Measurements from ENCODE around the gene TMEM41A. TPM values are rescaled to one million over a fixed set of nuclear protein-coding genes. Genes with fewer than 3 reads are reported as not detected.
"Not testable (repeated sequence)": the region's sequence is repeated elsewhere in the genome, so short reads cannot be mapped to it uniquely, and the experiment has no call there.

Gene TMEM41A
- total RNA-seq, 2 experiments from 2014 or later = 20.9 to 23.7 TPM

DNA sequence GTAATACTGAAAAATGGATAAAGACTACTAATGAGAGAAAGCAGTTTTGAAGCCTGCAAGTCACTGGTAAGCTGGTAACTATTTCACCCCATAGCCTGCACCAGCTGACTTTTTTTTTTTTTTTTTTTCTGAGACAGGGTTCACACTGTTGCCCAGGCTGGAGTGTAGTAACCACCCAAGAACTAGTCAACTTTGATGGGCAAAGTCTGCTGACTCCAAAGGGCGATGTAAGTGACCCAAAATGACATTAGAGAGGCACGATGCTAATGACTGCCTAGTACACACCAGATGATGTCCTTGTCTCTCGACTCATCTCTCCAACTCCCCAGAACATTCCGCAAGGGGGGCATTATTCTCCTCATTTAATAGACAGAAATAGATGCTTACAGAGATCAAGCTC lies 12.9 kb upstream of the TMEM41A start:
- no peaks in the 10 kb centered on the region for H3K36me3 Mint-ChIP-seq
- peaks cover 10% of the 10 kb centered on the region for H3K27me3 Mint-ChIP-seq
- no peak overlapping the region for H3K4me3 Mint-ChIP-seq
- ATAC-seq (ENCODE audit: low read depth) = no peak
- no peak for DNase-seq
- H3K4me1 Mint-ChIP-seq = no peaks in the 10 kb centered on the region
- POLR2A ChIA-PET = no interaction called here
- H3K9me3 Mint-ChIP-seq = no peaks in the 10 kb centered on the region
- no peak overlapping the region for H3K27ac Mint-ChIP-seq

DNA sequence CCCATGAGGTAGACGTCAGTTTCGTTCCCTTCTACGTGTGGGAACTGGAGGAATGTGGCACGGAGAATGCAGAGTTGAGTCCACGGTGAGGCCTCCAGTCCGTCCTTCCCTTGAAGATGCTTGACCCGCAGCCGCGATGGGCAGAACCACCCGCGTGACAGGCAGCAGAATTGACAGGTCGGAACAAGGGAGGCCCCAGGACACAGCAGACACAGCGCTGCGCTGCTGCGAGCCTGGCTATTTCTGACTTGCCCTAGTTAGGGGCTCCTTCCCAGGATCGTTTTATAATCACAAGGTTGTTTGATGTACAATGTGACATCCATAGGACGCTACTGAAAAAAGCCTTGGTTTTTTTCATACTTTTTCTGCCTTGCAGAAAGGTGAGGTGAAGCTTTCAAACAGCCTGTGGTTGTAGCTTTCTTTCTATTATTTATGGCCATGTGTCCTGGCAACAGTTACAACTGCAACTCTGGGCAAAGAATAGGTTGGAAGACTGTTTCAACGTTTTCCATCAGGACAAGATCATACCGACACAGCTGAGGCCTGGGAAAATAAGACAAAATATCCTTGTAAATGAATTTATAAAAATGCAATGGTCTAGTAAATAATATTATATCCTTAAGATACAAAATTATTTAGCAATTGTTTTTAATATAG lies 9.6 kb upstream of the TMEM41A start:
- Mint-ChIP-seq H3K4me3 (no peak overlapping the region), H3K27ac (no peak overlapping the region), H3K36me3 (no peaks in the 10 kb centered on the region), H3K9me3 (no peaks in the 10 kb centered on the region), H3K4me1 (no peaks in the 10 kb centered on the region), H3K27me3 (peaks cover 7% of the 10 kb centered on the region)
- POLR2A ChIA-PET = no interaction called here
- DNase-seq (no peak), ATAC-seq (ENCODE audit: low read depth) (no peak)

DNA sequence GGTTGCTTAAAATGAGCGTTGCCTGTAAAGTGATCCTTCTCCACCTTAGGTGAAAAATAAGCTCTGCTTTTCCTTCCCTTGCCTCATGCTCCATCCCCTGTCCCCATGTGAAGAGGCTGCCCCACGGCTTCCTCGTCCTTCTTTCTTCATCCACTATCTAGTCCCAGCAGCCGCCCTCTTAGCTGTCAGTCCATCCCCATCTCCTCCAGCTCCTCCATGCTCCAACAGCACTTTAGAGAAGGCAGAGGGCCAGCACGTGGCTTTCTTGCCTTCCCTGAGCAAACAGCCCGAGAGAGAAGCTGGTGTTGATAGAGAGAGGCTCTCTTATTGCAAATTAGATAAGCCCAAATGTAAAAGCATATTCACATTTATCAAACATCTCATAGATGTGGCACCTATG lies 9.0 kb upstream of the TMEM41A start:
- no peak overlapping the region for H3K4me3 Mint-ChIP-seq
- peaks cover 3% of the 10 kb centered on the region for H3K27me3 Mint-ChIP-seq
- H3K9me3 Mint-ChIP-seq = no peaks in the 10 kb centered on the region
- DNase-seq (no peak), ATAC-seq (ENCODE audit: low read depth) (no peak)
- no peaks in the 10 kb centered on the region for H3K4me1 Mint-ChIP-seq
- H3K27ac Mint-ChIP-seq = no peak overlapping the region
- POLR2A ChIA-PET = no interaction called here
- no peaks in the 10 kb centered on the region for H3K36me3 Mint-ChIP-seq

DNA sequence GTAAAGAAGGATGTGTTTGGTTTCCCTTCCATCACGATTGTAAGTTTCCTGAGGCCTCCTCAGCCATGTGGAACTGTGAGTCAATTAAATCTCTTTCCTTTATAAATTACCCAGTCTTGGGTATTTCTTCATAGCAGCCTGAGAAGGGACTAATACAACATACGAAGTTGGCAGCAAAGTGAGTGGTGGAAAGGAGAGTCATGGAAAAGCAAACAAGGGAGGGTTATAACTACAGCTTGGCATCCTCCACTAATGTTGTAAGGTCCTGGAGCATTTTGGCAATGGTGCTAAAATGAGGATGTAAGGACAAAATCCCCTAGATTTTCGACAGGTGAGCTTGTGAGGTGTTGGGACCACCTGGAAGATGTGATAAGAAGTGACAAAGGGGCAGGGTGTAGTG lies 5.8 kb upstream of the TMEM41A start:
- Mint-ChIP-seq H3K4me1 (no peaks in the 10 kb centered on the region), H3K27me3 (no peaks in the 10 kb centered on the region), H3K9me3 (no peaks in the 10 kb centered on the region), H3K27ac (no peak overlapping the region), H3K36me3 (no peaks in the 10 kb centered on the region), H3K4me3 (no peak overlapping the region)
- POLR2A ChIA-PET = no interaction called here
- DNase-seq (no peak), ATAC-seq (ENCODE audit: low read depth) (no peak)

DNA sequence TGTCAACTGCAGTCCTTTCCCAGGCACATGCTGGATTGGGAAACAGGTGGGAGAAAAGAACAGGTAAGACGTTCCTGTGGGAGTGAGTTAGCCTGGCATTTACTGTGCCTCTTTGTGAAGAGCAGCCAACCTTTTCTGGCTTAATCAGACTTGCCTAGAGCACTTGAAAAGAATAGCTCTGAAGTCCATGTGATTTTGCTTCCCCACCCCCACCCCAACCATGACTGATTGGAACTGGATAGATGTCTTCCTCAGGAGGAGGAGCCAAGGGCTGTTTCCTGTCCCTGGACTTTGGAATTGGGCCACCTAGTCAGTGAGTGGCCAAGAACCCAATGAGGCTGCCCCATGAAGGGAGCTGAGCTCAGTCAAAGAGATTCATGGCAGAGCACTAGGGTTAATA lies 4.7 kb upstream of the TMEM41A start:
- H3K4me1 Mint-ChIP-seq = peaks cover 1% of the 10 kb centered on the region
- POLR2A ChIA-PET = no interaction called here

DNA sequence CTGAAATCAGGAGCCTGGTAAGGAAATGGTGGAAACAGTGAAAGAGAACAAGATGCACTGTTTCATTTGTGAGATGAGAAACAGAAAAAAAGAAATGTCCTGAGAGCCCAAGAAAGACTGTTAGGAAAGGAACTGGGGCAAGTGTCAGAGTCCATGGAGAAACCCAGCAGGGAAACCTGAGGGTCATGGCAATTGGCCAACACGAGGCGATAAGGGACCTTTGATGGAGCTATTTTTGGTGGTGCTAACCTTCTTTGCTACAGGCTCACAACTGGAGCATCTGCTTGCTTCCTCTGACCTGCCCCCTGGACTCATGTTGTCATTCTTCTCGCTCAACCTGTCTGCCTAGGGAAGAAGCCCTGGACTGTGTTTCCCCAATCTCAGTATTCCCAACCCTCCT lies 4.2 kb upstream of the TMEM41A start:
- H3K4me3 Mint-ChIP-seq = no peak overlapping the region
- H3K27me3 Mint-ChIP-seq = no peaks in the 10 kb centered on the region
- DNase-seq (no peak), ATAC-seq (ENCODE audit: low read depth) (no peak)
- H3K36me3 Mint-ChIP-seq = no peaks in the 10 kb centered on the region
- no peaks in the 10 kb centered on the region for H3K9me3 Mint-ChIP-seq
- POLR2A ChIA-PET = no interaction called here
- H3K27ac Mint-ChIP-seq = no peak overlapping the region
- H3K4me1 Mint-ChIP-seq = peaks cover 1% of the 10 kb centered on the region

More for the DNA sequence above, 4.7 kb upstream of the TMEM41A start:
- no peak overlapping the region for H3K27ac Mint-ChIP-seq
- no peak for ATAC-seq (ENCODE audit: low read depth)
- H3K9me3 Mint-ChIP-seq = no peaks in the 10 kb centered on the region
- H3K27me3 Mint-ChIP-seq = no peaks in the 10 kb centered on the region
- H3K4me3 Mint-ChIP-seq = no peak overlapping the region
- no peaks in the 10 kb centered on the region for H3K36me3 Mint-ChIP-seq
- no peak for DNase-seq

DNA sequence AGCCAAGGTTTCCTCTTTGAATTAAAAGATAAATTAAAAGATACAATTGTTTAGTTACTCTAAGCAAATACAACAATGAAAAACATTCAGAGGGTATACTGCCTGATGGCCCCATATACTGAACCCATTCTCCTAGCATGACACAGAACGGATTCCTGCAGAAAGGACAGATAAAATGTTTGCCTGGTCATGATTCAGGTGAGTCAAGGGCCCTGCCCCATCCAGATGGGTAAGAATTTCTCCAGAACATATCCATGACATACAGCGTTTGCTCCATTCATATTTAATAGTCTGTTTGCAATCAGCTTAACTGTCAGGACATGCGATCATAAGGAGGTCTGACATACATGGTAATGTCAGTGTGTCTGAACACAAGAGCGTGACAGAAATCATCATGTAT lies 8.6 kb downstream of the TMEM41A start:
- Mint-ChIP-seq H3K4me1 (peaks cover 10% of the 10 kb centered on the region), H3K36me3 (peaks cover 23% of the 10 kb centered on the region), H3K4me3 (no peak overlapping the region), H3K27me3 (no peaks in the 10 kb centered on the region), H3K9me3 (no peaks in the 10 kb centered on the region), H3K27ac (no peak overlapping the region)
- ATAC-seq (ENCODE audit: low read depth) (no peak), DNase-seq (no peak)
- POLR2A ChIA-PET = no interaction called here

DNA sequence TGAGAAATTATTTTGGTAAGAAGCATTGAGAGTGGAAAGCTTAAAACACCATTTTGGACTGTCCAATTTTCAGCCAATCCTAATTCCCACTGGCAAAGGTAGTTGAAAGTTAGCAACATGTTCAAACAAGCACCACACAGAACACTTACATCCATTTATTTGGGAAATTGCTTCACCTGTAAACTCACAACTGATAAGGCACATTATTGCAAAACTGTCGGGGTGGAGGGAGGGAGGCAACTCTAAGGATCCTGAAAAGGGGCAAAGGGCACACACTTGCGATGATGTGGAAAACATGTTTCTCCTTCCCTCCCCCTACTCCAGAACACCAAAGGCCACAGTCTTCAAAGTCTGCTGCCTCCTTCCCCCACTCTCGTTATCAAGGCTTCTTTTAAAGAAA lies 9.4 kb downstream of the TMEM41A start:
- H3K4me1 Mint-ChIP-seq = peaks cover 10% of the 10 kb centered on the region
- H3K27me3 Mint-ChIP-seq = no peaks in the 10 kb centered on the region
- peaks cover 23% of the 10 kb centered on the region for H3K36me3 Mint-ChIP-seq
- POLR2A ChIA-PET = no interaction called here
- ATAC-seq (ENCODE audit: low read depth) (no peak), DNase-seq (no peak)
- no peak overlapping the region for H3K27ac Mint-ChIP-seq
- H3K4me3 Mint-ChIP-seq = no peak overlapping the region
- no peaks in the 10 kb centered on the region for H3K9me3 Mint-ChIP-seq

DNA sequence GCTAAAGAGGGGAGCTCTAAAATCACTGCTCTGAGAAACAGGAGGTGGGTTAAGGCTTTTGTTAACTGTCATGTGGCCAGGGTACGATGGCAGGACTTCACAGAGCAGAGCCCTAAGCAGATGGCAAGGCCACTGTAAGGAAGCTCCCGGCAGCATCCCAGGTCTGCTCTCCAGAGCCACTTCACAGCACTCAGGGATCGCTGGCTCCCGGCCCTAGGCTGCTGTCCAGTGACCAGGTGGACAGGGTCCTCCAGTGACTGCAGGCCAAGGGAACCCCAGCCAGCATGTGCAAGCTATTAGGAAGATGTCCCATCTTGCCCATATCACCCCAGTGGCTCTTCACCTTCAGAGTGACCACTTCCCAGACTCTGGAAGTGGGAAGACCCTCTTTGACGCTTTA lies 10.4 kb downstream of the TMEM41A start:
- no peaks in the 10 kb centered on the region for H3K27me3 Mint-ChIP-seq
- POLR2A ChIA-PET = no interaction called here
- H3K36me3 Mint-ChIP-seq = peaks cover 23% of the 10 kb centered on the region
- DNase-seq (no peak), ATAC-seq (ENCODE audit: low read depth) (no peak)
- H3K4me1 Mint-ChIP-seq = peaks cover 8% of the 10 kb centered on the region
- no peak overlapping the region for H3K4me3 Mint-ChIP-seq
- no peak overlapping the region for H3K27ac Mint-ChIP-seq
- no peaks in the 10 kb centered on the region for H3K9me3 Mint-ChIP-seq

DNA sequence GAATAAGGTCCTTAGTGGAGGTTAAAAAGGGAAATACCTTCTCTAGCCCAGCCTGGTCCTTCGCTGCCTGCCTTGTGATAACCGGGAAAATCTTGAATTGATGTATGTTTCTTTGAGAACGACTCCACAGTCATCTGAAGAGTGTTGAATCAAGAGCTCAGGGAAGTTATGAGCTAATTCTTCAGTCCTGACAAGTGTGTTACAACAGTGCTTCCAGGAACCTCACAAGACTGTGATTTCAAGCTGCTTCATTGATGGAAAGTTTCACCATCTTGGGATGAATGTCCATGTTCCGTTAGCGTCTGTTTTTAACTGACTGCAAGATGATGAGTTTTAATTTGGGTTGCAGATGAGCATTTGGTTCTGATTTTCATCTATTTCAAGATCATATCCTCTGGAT lies 12.4 kb downstream of the TMEM41A start:
- peaks cover 12% of the 10 kb centered on the region for H3K4me1 Mint-ChIP-seq
- peaks cover 38% of the 10 kb centered on the region for H3K36me3 Mint-ChIP-seq
- no peak overlapping the region for H3K27ac Mint-ChIP-seq
- POLR2A ChIA-PET = no interaction called here
- no peak overlapping the region for H3K4me3 Mint-ChIP-seq
- ATAC-seq (ENCODE audit: low read depth) = no peak
- H3K27me3 Mint-ChIP-seq = no peaks in the 10 kb centered on the region
- H3K9me3 Mint-ChIP-seq = peaks cover 11% of the 10 kb centered on the region
- no peak for DNase-seq

DNA sequence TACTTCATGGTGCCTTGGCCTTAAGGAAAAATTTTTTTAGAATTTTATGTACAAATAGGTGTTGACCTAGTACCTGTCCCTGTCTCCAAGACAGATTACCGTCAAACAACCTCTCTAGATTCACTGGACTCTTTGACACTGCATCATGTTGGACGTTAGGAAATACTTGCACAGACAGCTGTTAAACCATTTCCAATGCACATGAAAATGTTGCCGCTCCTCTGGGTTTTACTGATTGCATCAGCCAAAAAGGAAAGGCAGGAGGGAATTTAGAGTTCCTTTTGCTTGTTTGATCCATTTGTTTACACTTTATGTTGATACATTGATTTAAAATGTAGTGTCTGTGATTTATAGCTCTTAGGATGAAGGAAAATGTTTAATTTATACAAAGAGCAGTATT lies 14.5 kb downstream of the TMEM41A start:
- Mint-ChIP-seq H3K4me3 (no peak overlapping the region), H3K4me1 (peaks cover 12% of the 10 kb centered on the region), H3K9me3 (peaks cover 14% of the 10 kb centered on the region), H3K27ac (no peak overlapping the region), H3K27me3 (no peaks in the 10 kb centered on the region), H3K36me3 (peaks cover 40% of the 10 kb centered on the region)
- no peak for DNase-seq
- no peak for ATAC-seq (ENCODE audit: low read depth)
- POLR2A ChIA-PET = no interaction called here

DNA sequence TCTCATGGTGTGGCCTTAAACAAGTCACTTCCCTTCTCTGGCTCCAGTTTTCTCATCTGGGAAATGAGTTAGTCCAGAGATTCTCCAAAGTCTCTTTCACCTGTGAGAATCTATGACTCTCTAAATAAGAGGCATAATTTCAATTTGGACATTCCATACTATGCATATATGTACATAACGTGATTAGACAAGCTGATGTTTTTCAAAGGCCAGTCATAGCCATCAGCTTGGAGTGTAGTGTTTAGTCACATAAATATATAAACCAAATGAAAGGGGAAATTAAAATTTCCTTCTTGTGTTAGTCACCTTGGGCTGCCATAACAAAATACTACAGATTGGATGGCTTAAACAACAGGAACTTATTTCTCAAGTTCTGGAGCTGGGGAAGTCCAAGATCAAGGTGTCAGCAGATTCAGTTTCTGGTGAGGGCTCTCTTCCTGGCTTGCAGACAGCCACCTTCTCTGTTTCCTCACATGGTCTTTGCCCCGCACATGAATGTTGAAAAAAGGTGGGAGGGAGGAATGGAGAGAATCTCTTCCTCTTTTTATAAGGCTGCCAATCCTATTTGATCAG lies 19.4 kb downstream of the TMEM41A start:
- no peaks in the 10 kb centered on the region for H3K27me3 Mint-ChIP-seq
- H3K9me3 Mint-ChIP-seq = peaks cover 14% of the 10 kb centered on the region
- no peak overlapping the region for H3K27ac Mint-ChIP-seq
- no peak for DNase-seq
- H3K4me1 Mint-ChIP-seq = peaks cover 10% of the 10 kb centered on the region
- no peak overlapping the region for H3K4me3 Mint-ChIP-seq
- no peak for ATAC-seq (ENCODE audit: low read depth)
- POLR2A ChIA-PET = no interaction called here
- H3K36me3 Mint-ChIP-seq = peaks cover 29% of the 10 kb centered on the region

DNA sequence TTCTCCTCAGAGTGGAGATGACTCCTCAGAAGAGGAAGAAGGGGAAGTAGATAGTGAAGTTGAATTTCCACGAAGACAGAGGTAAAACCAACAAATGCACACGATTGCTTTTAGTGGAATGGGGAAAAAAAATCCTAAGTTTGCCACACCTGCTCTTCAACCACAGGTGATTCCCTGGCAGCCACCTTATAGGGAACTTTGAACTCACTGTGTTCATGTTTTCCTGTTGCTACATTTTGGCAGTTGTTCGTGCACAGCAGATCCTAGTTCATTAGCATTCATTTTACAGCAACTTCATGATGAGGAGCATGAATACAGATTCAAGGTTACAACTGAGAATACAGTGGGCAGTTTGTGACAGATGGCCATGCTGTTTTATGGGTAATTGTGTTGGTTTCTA lies 21.5 kb downstream of the TMEM41A start:
- no peaks in the 10 kb centered on the region for H3K4me1 Mint-ChIP-seq
- no peaks in the 10 kb centered on the region for H3K27me3 Mint-ChIP-seq
- no peak overlapping the region for H3K4me3 Mint-ChIP-seq
- no peak overlapping the region for H3K27ac Mint-ChIP-seq
- POLR2A ChIA-PET = no interaction called here
- DNase-seq = no peak
- H3K36me3 Mint-ChIP-seq = peaks cover 20% of the 10 kb centered on the region
- peaks cover 5% of the 10 kb centered on the region for H3K9me3 Mint-ChIP-seq
- ATAC-seq (ENCODE audit: low read depth) = no peak

DNA sequence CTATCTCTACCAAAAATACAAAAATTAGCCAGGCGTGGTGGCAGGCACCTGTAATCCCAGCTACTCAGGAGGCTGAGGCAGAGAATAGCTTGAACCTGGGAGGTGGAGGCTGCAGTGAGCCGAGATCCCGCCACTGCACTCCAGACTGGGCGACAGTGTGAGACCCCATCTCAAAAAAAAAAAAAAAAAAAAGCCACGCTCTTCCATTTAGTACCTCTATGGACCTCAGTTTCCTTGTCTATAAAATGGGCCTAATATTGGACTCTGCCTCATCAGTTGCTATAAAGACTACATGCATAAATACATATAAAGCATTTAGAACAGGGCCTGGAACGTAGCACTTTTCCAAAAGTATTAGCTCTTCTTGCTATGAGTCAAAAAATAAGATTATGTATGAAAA lies 23.9 kb downstream of the TMEM41A start:
- H3K4me3 Mint-ChIP-seq; H3K27me3 Mint-ChIP-seq; H3K9me3 Mint-ChIP-seq; DNase-seq; POLR2A ChIA-PET; H3K36me3 Mint-ChIP-seq; H3K4me1 Mint-ChIP-seq; H3K27ac Mint-ChIP-seq; ATAC-seq (ENCODE audit: low read depth): not testable (repeated sequence)
